ENCODE results near the gene PTS.

Gene PTS

GRCh38 chr11:112226062-112226830, at the start of gene PTS:
Gene PTS (plus strand): TSS chr11:112226428. CDS start chr11:112226444, 16 bp downstream.
- peak within 1 kb of the TSS; percentile 92 for H3K4me3 ChIP-seq (ENCODE audit: control insufficient read depth, low read depth, low read length)
- TF ChIP-seq CTCF (conservative IDR thresholded peaks at IDR 0.05; ENCODE audit: control insufficient read depth, insufficient read depth, low read depth, low read length) = no peak
- DNase-seq (ENCODE audit: low read depth) = peak; percentile 85

- DNase-seq (ENCODE audit: low read depth) = no peak
- TF ChIP-seq CTCF (conservative IDR thresholded peaks at IDR 0.05; ENCODE audit: control insufficient read depth, insufficient read depth, low read depth, low read length) = no peak
- no peak overlapping the region for H3K4me3 ChIP-seq (ENCODE audit: control insufficient read depth, low read depth, low read length)
Observed at GRCh38 chr11:112177589-112177988, 48.6 kb upstream of the PTS start.

GRCh38 chr11:112178428-112178827, 47.8 kb upstream of the PTS start:
- H3K4me3 ChIP-seq (ENCODE audit: control insufficient read depth, low read depth, low read length) = no peak overlapping the region

GRCh38 chr11:112178936-112179335, 47.3 kb upstream of the PTS start:
- H3K4me3 ChIP-seq (ENCODE audit: control insufficient read depth, low read depth, low read length) = no peak overlapping the region
- no peak for DNase-seq (ENCODE audit: low read depth)
- TF ChIP-seq CTCF (conservative IDR thresholded peaks at IDR 0.05; ENCODE audit: control insufficient read depth, insufficient read depth, low read depth, low read length) = no peak

More at GRCh38 chr11:112178428-112178827, 47.8 kb upstream of the PTS start:
- TF ChIP-seq CTCF (conservative IDR thresholded peaks at IDR 0.05; ENCODE audit: control insufficient read depth, insufficient read depth, low read depth, low read length) = no peak
- DNase-seq (ENCODE audit: low read depth) = no peak

- no peak for DNase-seq (ENCODE audit: low read depth)
- H3K4me3 ChIP-seq (ENCODE audit: control insufficient read depth, low read depth, low read length) = no peak overlapping the region
- TF ChIP-seq CTCF (conservative IDR thresholded peaks at IDR 0.05; ENCODE audit: control insufficient read depth, insufficient read depth, low read depth, low read length) = no peak
Observed at GRCh38 chr11:112179601-112180000, 46.6 kb upstream of the PTS start.

GRCh38 chr11:112182867-112183266, 43.4 kb upstream of the PTS start:
- DNase-seq (ENCODE audit: low read depth) = no peak
- no peak for TF ChIP-seq CTCF (conservative IDR thresholded peaks at IDR 0.05; ENCODE audit: control insufficient read depth, insufficient read depth, low read depth, low read length)
- no peak overlapping the region for H3K4me3 ChIP-seq (ENCODE audit: control insufficient read depth, low read depth, low read length)

All from fibroblast of mammary gland (primary cell).